ENCODE data around the gene INO80.

DNA sequence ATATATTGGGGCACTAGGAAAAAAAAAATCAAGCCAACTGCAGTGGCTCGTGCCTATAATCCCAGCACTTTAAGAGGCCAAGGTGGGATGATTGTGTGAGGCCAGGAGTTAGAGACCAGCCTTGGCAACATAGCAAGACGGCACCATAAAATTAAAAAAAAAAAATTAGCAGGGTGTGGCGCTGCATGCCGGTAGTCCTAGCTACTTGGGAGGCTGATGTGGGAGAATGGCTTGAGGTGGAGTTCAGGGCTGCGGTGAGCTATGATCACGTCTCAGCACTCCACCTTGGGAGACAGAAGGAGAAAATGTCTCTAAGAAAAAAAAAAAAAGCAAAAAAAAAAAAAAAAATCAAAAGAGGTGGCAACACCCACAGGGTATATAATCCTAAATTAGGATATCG lies 49.6 kb downstream of the INO80 start:
- TF ChIP-seq CTCF (IDR thresholded peaks at IDR 0.05) (no peak), EZH2 (IDR thresholded peaks at IDR 0.05; ENCODE audit: borderline replicate concordance, insufficient read depth, low read depth, low read length, poor library complexity, severe bottlenecking) (no peak)

All from B cell (primary cell).